NCI-H2227 treated with DMSO at 0.1 percent for 48 hours (cell line): ENCODE measurements around the gene ZNF397.
"Not testable (repeated sequence)": the region's sequence is repeated elsewhere in the genome, so short reads cannot be mapped to it uniquely, and the experiment has no call there.

Experiments used
- DNase-seq: peaks from one replicate; lab custom pipeline; 2025; lab: John Stamatoyannopoulos, UW

ZNF397 gene

DNA sequence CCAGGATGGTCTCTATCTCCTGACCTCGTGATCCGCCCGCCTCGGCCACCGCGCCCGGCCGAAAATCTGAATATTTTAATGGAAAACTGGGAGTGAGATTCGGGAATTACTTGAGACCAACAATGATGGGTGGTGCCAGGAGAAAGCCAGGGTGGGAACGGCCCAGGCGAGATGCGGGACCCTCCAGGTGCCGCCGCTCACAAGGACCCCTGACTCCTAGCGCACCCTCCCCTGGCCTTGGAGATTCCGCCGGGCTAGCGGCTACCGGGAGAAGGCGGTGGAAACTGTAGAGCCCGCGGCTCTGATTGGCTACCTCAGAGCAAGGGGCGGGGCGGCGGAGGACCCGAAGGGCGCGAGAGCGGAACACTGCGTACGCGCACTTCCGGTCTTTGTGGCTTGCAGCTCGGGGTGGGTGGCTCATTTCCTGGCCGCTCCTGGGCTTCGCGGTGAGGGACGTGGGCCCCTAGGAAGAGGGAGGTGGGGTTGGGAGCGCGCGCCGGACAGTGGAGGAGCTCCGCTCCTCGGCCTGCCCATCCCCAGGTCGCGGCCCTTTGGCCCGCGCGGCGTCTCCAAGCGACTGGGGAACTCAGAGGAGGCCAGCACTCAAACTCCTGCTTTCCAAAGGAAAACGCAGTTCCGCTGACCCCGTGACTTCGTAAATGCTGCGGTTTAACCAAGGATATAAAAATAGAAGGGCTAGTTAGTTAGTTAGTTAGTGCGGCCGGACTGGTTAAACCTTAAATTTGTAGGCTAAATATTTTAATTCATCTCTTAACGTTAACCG, at the start of gene ZNF397:
TSS of gene ZNF397 (plus strand) at position 371 of the 784 bp plus-strand sequence. CDS start 1,437 bp downstream, outside the sequence.
- peak; percentile 93 for DNase-seq

- DNase-seq: no peak
Observed at GRCh38 chr18:35191698-35192025, 49.2 kb upstream of the ZNF397 start.

- DNase-seq: no peak
Observed at GRCh38 chr18:35192415-35192814, 48.4 kb upstream of the ZNF397 start.

DNA sequence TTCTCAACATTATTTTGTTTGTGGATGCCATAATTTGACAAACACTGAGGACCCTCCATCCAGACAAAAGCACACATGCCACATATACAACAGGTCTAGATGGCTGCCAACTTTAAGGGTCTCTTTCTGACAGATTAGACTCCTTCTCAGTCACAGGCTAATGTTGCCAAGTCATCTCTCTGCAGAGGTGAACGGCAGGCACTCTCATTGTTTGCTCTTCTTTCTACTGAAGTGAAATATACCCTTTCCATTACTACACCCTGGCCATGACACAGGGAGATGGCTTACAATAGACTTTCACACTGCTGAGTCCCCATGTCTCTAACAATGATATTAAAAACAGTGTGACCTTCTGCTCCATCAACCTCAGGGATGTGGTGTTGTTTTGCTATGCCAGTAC, 47.5 kb upstream of the ZNF397 start:
- DNase-seq: no peak

GRCh38 chr18:35197296-35197695, 43.5 kb upstream of the ZNF397 start:
- no peak for DNase-seq

DNA sequence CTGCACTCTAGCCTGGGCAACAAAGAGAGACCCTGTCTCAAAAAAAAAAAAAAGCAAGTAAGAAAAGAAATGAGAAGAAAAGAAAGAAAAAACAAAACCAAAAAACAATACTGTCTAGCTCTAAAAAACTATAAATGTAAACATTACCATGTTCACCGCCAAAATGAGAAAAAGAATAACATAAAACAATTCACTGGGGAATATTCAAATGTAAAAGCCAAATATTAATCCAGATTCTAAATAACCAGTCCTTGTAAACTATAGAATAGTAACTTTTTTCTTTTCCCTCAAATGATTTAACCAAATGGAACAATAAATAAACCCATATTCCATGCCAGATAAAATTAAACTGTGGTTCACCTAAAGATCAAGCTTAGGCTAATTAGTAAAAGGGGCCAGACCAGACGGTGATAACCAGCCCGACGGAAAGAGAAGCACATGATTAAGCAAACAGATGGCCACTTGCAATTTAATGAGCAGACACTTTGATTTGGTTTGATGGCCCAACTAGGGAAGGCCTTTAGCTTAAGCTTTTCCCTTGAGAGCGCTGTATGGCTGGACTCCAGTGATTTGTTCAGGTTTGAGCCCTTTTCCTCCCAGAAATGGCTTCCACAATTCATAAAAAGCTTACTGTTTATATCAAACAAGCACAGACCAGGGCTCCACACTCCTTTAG, 39.4 kb upstream of the ZNF397 start:
- DNase-seq: no peak

DNA sequence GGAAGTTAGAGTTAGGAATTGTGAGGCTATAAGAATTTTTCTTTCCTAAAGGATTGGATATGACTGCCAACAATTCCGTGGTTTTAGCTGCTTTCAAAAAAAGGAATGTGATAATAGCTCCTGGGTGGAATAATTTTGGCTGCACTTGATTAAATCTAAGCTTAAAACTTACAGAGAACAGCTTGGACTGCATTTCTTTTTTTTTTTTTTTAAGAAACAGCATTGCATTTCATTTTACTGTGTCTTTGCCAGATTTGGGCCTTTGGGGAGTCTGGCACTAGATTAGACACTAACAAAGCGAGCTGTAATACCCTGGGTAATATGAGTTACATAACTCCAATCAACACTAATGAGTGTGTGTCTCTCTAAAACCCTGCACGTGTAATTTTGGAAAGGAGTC, 37.8 kb upstream of the ZNF397 start:
- no peak for DNase-seq

DNA sequence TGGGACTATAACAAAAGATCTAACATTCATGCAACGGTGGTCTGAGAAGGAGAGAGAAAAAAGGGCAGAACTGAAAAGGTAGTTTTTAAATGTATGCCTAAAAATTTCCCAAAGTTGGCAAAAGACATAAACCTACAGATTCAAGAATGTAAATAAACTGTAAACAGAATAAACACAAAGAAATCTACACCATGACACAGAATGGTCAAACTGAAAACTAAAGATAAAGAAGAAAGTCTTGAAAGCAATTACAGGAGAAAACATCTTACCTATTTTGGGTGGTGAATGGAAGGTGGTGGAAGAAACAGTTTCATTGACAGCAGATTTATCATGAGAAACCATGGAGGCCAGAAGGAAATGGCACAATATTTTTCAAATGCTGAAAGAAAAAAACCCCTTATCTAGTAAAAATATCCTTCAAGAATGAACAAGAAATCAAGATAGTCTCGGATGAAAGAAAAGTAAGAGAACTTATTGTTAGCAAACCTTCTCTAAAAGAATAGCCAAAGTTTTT, 35.6 kb upstream of the ZNF397 start:
- no peak for DNase-seq

GRCh38 chr18:35205746-35206458, 34.9 kb upstream of the ZNF397 start:
- not testable (repeated sequence) for DNase-seq

DNA sequence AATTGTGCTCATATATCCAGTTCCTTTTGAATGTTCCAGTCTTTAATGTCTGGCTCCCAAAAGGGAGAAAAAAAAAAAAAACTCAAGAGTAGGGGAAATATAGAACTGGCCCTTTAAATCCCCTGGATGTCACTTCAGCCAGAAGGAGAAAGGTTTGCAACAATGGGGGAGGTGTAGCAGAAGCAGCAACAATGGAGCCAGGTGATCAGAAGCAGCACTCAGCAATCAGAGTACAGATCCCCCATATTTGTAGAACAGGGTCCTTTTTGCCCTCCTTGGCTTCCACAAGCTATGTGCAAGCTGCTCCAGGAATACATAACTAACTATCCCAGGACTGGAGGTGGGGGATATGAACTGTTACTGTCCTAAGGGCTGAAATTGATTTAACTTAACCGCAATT, 25.8 kb upstream of the ZNF397 start:
- DNase-seq: no peak

DNA sequence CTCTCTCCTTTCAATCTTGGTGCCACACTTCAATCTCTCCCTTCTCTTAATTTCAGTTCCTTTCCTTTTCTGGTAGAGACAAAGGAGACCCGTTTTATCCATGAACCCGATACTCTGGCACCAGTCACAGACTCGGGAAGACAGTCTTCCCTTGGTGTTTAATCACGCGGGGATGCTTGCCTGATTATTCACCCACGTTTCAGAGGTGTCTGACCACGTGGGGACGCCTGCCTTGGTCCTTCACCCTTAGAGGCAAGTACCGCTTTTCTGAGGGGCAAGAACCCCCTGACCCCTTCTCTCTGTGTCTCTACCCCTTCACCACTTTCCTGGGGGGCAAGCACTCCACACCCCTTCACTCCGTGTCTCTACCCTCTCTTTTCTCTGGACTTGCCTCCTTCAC, 24.2 kb upstream of the ZNF397 start:
- DNase-seq: not testable (repeated sequence)

DNA sequence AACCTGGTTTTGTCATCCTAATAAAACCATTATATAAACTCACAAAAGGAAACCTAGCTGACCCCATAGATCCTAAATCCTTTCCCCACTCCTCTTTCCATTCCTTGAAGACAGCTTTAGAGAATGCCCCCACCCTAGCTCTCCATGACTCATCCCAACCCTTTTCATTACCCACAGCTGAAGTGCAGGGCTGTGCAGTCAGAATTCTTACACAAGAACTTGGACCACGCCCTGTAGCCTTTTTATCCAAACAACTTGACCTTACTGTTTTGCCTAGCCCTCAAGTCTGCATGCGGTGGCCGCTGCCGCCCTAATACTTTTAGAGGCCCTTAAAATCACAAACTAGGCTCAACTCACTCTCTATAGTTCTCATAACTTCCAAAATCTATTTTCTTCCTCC, 21.5 kb upstream of the ZNF397 start:
- not testable (repeated sequence) for DNase-seq

DNA sequence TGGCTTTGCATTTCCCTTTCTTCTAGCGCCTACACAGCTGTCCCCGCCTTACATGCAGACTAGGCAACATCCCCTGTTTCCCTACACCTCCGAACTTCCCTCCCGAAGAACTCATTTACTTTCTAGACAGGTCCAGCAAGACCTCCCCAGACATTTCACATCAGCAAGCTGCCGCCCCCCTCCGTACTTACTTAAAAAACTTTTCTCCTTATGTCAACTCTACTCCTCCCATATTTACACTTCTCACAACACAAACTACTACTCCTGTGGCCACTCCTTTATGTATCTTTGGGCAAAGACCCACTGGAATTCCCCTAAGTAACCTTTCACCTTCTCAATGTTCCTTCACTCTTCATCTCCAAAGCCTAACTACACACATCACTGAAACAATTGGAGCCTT, 20.4 kb upstream of the ZNF397 start:
- DNase-seq: no peak

GRCh38 chr18:35223797-35224196, 17.0 kb upstream of the ZNF397 start:
- no peak for DNase-seq

GRCh38 chr18:35227254-35227653, 13.6 kb upstream of the ZNF397 start:
- DNase-seq: no peak

- DNase-seq: peak; percentile 73
Observed at GRCh38 chr18:35231052-35231451, 9.8 kb upstream of the ZNF397 start.

GRCh38 chr18:35236571-35237363, 4.1 kb upstream of the ZNF397 start:
- no peak for DNase-seq

DNA sequence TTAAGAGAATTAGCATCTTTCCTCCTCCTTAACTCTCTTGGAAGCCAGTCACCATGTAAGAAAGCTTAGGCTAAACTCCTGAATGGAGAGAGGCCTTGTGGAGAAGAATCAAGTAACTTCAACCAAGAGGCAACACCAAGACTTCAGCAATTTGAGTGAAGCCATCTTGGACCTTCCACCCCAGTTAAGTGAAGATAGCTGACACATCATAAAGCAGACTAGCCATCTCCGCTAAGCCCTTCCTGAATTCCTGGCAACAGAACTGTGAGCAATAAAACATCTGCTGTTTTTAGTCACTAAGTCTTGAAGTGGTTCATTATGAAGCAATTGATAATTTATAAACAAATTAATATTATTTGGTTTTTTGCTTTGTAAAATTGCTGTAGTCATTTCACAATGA, 1.5 kb upstream of the ZNF397 start:
- DNase-seq: no peak

- DNase-seq: peak; percentile 48
Observed at GRCh38 chr18:35241448-35241804, 592 bp downstream of the ZNF397 start.

DNA sequence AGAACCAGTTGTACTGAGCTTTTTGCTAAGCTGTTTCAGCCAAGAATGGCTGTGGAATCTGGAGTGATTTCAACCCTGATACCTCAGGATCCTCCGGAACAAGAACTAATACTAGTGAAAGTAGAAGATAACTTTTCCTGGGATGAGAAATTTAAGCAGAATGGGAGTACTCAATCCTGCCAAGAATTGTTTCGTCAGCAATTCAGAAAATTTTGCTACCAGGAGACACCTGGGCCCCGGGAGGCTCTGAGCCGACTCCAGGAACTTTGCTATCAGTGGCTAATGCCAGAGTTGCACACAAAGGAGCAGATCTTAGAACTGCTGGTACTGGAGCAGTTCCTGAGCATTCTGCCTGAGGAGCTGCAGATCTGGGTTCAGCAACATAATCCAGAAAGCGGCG, 1.6 kb downstream of the ZNF397 start:
- no peak for DNase-seq

DNA sequence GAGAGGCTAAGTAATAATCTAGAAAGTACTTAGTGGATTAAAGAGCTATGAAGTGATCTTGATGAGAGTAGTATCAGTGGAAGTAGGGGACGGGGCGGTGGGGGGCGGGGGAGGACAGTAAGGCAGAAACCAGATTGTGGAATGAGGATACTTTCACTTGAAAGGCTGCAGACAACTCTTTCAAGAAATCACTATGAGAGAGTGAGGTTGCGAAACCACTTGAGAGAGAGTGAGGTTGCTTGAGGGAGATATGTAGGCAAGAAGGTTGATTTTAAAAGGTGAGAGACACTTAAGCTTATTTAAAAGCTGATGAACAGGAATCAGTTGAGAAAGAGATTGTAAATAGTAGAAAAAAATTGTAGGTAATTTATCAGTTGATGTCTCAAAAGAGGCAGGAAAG, 3.8 kb downstream of the ZNF397 start:
- no peak for DNase-seq

GRCh38 chr18:35245719-35246317, 5.0 kb downstream of the ZNF397 start:
- no peak for DNase-seq
